Hepatocyte (in vitro differentiated cells): ENCODE data around the gene CAB39L. TPM values are rescaled to one million over a fixed set of nuclear protein-coding genes. Genes with fewer than 3 reads are reported as not detected.

Experiments used
- DNase-seq: peaks from one replicate; pipeline ENCODE4 v3.0.0-alpha.2; 2016; ENCODE audit warnings: low spot score
- H2AFZ ChIP-seq: fragments of 200-600 bp; sonication (generic); 2 replicates; pipeline ENCODE4 v1.6.0; 2016; ENCODE audit warnings: antibody characterized with exemption, mild to moderate bottlenecking
- H3K27ac ChIP-seq: fragments of 200-600 bp; sonication (generic); 2 replicates; pipeline ENCODE4 v1.5.1; 2016; ENCODE audit warnings: mild to moderate bottlenecking
- H3K27me3 ChIP-seq: fragments of 200-600 bp; sonication (generic); 2 replicates; pipeline ENCODE4 v1.6.1; 2016
- H3K36me3 ChIP-seq: fragments of 200-600 bp; sonication (generic); replicated peaks from 2 replicates; pipeline ENCODE4 v1.5.1; 2016; ENCODE audit warnings: low read depth; ENCODE audit not compliant: insufficient read depth
- H3K4me1 ChIP-seq: fragments of 200-600 bp; sonication (generic); 2 replicates; pipeline ENCODE4 v1.5.1; 2016; ENCODE audit warnings: mild to moderate bottlenecking, moderate library complexity; ENCODE audit not compliant: insufficient read depth
- H3K4me2 ChIP-seq: fragments of 200-600 bp; sonication (generic); 2 replicates; pipeline ENCODE4 v1.6.0; 2016
- H3K4me3 ChIP-seq: fragments of 200-600 bp; sonication (generic); 2 replicates; pipeline ENCODE4 v1.5.1; 2016; ENCODE audit warnings: mild to moderate bottlenecking
- H3K79me2 ChIP-seq: fragments of 200-600 bp; sonication (generic); 2 replicates; pipeline ENCODE4 v1.6.0; 2017; ENCODE audit warnings: mild to moderate bottlenecking
- H3K9me2 ChIP-seq: fragments of 200-600 bp; sonication (generic); replicated peaks from 2 replicates; pipeline ENCODE4 v1.6.0; 2017; ENCODE audit warnings: mild to moderate bottlenecking; ENCODE audit not compliant: insufficient read depth
- H3K9me3 ChIP-seq: fragments of 200-600 bp; sonication (generic); 2 replicates; pipeline ENCODE4 v1.5.1; 2016; ENCODE audit warnings: low read depth, mild to moderate bottlenecking
- H4K20me1 ChIP-seq: fragments of 200-600 bp; sonication (generic); 2 replicates; pipeline ENCODE4 v1.6.0; 2016; ENCODE audit warnings: mild to moderate bottlenecking; ENCODE audit not compliant: insufficient read depth, poor library complexity, severe bottlenecking
- CTCF ChIP-seq: fragments of 200-600 bp; sonication (generic); IDR thresholded peaks from 2 replicates; pipeline ENCODE4 v1.5.1; 2016; ENCODE audit warnings: antibody characterized with exemption, mild to moderate bottlenecking; ENCODE audit not compliant: poor library complexity
- EZH2 ChIP-seq: fragments of 200-600 bp; sonication (generic); IDR thresholded peaks from 2 replicates; pipeline ENCODE4 v1.6.1; 2016; ENCODE audit warnings: antibody characterized with exemption, mild to moderate bottlenecking, borderline replicate concordance
- EZH2phosphoT487 ChIP-seq: fragments of 200-600 bp; sonication (generic); IDR thresholded peaks from one replicate; pipeline ENCODE4 v1.6.1; 2018; ENCODE audit warnings: antibody characterized with exemption, mild to moderate bottlenecking, low read depth, moderate library complexity; ENCODE audit not compliant: unreplicated experiment, severe bottlenecking
- WGBS: methylation state at CpG from one replicate; pipeline ENCODE4 v1.1.6; 2016; ENCODE audit warnings: low lambda C conversion rate; ENCODE audit errors: missing lambda C conversion rate; 5-methylcytosine and 5-hydroxymethylcytosine counted together
- polyA plus RNA-seq: library from polyadenylated mRNA; unstranded; fragments of >200 nt; fragmentation: Nextera tagmentation; extraction: Ambion mirVana; gene quantifications from 2 replicates; pipeline ENCODE4 v1.2.1, GENCODE V29; 2016
- total RNA-seq: library from RNA; depleted of rRNA; stranded (reverse); fragments of >200 nt; gene quantifications from 2 replicates; pipeline ENCODE4 v1.2.3, GENCODE V29; 2014

Gene CAB39L
- total and polyA plus RNA-seq, 2 experiments from 2014 or later: 13.7 to 20.4 TPM

- Histone ChIP-seq H3K4me2 (no peak overlapping the region), H2AFZ (no peak overlapping the region), H3K4me1 (peaks cover 2% of the 10 kb centered on the region), H3K9me2 (no peaks in the 10 kb centered on the region), H3K79me2 (no peaks in the 10 kb centered on the region), H3K4me3 (no peak overlapping the region), H4K20me1 (no peaks in the 10 kb centered on the region), H3K27me3 (no peaks in the 10 kb centered on the region), H3K9me3 (no peaks in the 10 kb centered on the region), H3K27ac (no peak overlapping the region), H3K36me3 (no peaks in the 10 kb centered on the region)
- DNase-seq: no peak
- TF ChIP-seq CTCF: no peak
- TF ChIP-seq EZH2: no peak
- WGBS: 92% methylated on average over 9 of the region's 9 CpGs
Measured at GRCh38 chr13:49302817-49303216, 141.0 kb downstream of the CAB39L start.

- no peaks in the 10 kb centered on the region for H3K9me2 ChIP-seq
- DNase-seq: no peak
- TF ChIP-seq CTCF (no peak), EZH2phosphoT487 (no peak), EZH2 (no peak)
- no peaks in the 10 kb centered on the region for H3K27me3 ChIP-seq
- H3K79me2 ChIP-seq: no peaks in the 10 kb centered on the region
- H2AFZ ChIP-seq: no peak overlapping the region
- H3K4me1 ChIP-seq: no peaks in the 10 kb centered on the region
- H3K36me3 ChIP-seq: no peaks in the 10 kb centered on the region
- H3K9me3 ChIP-seq: no peaks in the 10 kb centered on the region
- WGBS: 78% methylated on average over 7 of the region's 7 CpGs
- H3K4me3 ChIP-seq: no peak overlapping the region
- H3K27ac ChIP-seq: no peak overlapping the region
- H4K20me1 ChIP-seq: no peaks in the 10 kb centered on the region
- H3K4me2 ChIP-seq: no peak overlapping the region
Measured at GRCh38 chr13:49302222-49302621, 141.6 kb downstream of the CAB39L start.

GRCh38 chr13:49300739-49301589 is 142.9 kb downstream of the CAB39L start:
- Histone ChIP-seq H3K36me3 (no peaks in the 10 kb centered on the region), H3K27ac (no peak overlapping the region), H3K9me3 (no peaks in the 10 kb centered on the region), H3K9me2 (no peaks in the 10 kb centered on the region), H3K27me3 (no peaks in the 10 kb centered on the region), H3K4me3 (no peak overlapping the region), H2AFZ (peak overlapping the region; percentile 24), H4K20me1 (no peaks in the 10 kb centered on the region), H3K79me2 (no peaks in the 10 kb centered on the region), H3K4me1 (no peaks in the 10 kb centered on the region), H3K4me2 (peak overlapping the region; percentile 66)
- peak; percentile 74 for DNase-seq
- WGBS: 50% methylated on average over 20 of the region's 20 CpGs
- TF ChIP-seq CTCF (peak; percentile 93), EZH2 (no peak), EZH2phosphoT487 (no peak)
